ENCODE measurements around the gene C10orf95.

The C10orf95 gene

DNA sequence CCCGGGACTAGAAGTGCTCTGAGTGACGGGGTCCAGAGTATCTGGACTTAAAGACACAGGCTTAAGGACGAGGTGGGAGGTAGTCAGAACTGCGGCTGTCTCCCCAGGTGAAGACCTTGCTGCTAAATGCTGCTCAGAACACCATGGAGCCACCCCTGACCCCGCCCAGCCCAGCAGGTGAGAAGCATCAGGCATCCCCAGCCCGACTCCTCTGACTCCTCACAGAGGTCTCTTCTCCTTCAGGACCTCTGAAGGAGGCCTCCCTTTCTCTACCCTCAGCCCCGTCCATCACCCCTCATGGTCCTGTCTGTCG is 50.0 kb downstream of the C10orf95 start:
- no peak for DNase-seq (ENCODE audit: low spot score)

GRCh38 chr10:102400598-102401341 is 50.6 kb downstream of the C10orf95 start:
- no peak for DNase-seq (ENCODE audit: low spot score)

- no peak for DNase-seq (ENCODE audit: low spot score)
Measured at GRCh38 chr10:102400076-102400475, 51.3 kb downstream of the C10orf95 start.

Data from globus pallidus (tissue), 1 donor.